KBM-7 (cell line): Measurements from ENCODE around the gene CDK18.

ENCODE experiments used
- DNase-seq: peaks from one replicate; pipeline ENCODE4 v3.0.0-alpha.2; 2015
- in situ Hi-C: fragments of 300-500 bp; cut with MboI; formaldehyde crosslinking; loops from 2 replicates; pipeline ENCODE4 v1.14.3; 2020; ENCODE audit warnings: low sequenced_read_pairs, low pct_unique_long_range_greater_than_20kb, mixed read lengths

CDK18 gene

DNA sequence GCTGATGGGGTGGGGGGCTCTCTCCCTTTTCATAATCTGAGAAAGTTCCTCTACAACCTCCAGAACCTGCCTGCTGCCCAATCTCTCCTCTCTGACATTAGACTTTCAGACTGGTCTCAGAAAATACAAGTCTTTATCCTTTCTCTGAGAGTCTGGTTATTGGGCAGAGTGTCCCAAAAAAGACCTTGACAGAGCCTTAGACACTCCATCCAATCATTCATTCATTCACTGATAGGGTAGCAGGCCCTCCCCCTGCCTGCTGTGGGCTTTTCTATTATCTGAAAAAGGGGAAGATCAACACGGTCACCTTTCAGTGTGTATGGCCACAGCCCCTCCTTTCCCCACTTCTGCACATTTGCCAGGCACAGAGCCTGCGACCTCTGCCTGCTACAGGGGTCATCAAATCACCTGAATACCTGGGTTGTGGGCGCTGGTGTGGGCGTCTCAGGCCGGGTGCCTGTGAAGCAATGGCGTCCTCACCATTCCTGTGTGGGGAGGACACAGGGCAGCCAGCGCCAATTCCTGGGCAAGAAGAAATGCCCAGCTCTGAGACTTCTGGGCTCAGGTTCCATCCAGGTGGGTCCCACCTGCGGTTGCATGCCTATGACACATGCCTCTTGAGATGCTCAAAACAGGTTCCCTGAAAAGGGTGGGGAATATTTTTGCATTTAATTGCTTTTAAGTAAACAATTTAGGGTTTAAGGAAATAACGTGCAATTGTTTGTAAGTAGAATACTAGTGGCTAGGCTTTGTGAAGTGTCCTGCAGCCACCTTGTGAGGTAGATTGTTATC is 74.5 kb downstream of the CDK18 start:
- in situ Hi-C loops, result no loop called here
- DNase-seq, result no peak

DNA sequence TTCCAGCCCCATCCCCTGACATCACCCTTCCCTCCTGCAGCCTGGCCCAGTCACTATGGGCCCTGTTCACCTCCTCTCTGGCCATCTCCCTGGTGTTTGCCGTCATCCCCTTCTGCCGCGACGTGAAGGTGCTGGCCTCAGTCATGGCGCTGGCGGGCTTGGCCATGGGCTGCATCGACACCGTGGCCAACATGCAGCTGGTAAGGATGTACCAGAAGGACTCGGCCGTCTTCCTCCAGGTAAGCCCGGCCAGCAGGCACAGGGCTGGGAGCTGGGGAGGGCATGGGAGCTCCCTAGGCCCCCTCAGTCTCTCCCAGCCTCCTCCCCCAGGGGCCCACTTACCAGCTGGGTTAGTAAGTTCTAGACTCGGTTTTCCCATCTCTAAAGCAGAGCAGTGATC is 75.2 kb downstream of the CDK18 start:
- no peak for DNase-seq
- in situ Hi-C loops, result no loop called here

GRCh38 chr1:205580140-205580922 is 75.9 kb downstream of the CDK18 start:
- no peak for DNase-seq
- in situ Hi-C loops, result no loop called here

DNA sequence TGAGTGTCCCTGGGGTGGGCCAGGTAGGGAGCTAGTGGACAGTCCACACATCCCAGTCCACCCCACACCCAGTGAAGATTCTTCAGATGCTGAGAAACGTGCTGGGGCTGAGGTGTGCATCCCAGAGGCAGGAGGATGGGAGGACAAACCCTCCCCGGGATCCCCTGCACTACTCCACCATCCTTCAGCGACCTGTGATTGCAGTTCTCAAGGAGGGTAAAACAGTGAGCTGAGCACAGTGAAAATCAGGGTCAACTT is 76.4 kb downstream of the CDK18 start:
- in situ Hi-C loops, result no loop called here
- DNase-seq, result no peak

DNA sequence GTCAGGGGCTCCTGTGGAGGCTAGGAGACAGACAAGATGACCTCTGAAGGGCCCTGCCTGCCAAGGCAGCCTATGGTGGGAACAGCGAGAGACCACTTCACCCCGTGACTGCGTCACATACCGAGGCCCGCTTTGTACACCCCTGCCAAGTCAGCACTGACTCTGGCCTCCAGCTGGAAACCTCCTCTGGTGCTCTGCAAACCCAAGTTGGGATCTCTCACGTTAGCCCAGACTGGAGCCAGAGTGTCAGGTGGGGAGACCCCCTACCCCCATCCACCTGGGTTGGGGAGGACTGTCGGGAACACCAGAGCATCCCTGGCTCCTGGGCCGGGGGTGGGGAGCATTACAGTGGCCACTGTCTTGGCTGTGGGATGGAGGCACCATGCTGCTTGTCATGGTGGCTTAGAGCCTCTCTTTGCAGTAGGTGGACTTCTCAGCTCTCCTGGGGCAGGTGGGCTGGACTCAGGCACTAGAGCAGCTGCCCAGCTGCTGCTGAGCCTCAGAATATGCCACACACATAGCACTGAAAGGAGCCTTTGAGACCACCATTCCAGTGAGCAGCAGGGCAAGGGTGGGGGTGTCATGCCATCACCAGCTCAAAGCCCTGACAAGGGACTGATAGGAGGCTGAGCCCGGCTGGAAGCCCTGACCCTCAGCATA is 77.0 kb downstream of the CDK18 start:
- DNase-seq, result no peak
- in situ Hi-C loops, result no loop called here

DNA sequence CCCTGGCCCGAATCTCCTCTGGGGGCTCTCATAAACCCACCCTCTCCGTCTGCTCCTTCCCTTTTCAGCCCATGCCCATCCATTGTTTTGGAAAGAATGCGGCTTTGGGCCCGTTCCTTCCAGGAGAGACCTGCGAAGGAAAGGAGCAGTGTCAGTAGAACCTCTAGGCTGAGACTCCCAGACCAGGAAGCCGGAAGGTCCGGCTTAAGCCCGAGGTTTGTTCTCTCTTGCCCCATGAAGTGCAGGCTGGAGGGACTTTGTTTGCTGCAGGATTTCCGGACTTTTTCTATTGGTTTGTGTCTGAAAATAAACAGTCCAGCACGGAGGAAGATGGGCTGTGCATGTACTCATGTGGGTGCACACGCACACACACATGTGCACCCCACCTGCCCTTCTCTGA is 77.6 kb downstream of the CDK18 start:
- DNase-seq, result no peak
- in situ Hi-C loops, result no loop called here
